HCT116 (cell line): ENCODE data around the gene ANKFN1.

ENCODE experiments used
- CEBPB ChIP-seq: IDR thresholded peaks from 2 replicates; pipeline ENCODE4 v1.6.1; 2012; ENCODE audit warnings: low read depth
- CTCF ChIP-seq, 3 experiments: fragments of 200-600 bp in 1 of 3; sonication (generic) in 1 of 3; IDR thresholded peaks in 2 of 3; conservative IDR thresholded peaks in 1 of 3; 2 replicates each; pipeline ENCODE4 v1.5.1; 2012 to 2017; ENCODE audit warnings: low read depth in 2 of 3, low read length in 2 of 3, antibody characterized with exemption in 1 of 3, borderline replicate concordance in 1 of 3, control low read depth in 1 of 3, mild to moderate bottlenecking in 1 of 3, mixed read lengths in 1 of 3, mixed run types in 1 of 3, moderate library complexity in 1 of 3; ENCODE audit not compliant: insufficient read depth in 1 of 3
- EZH2 ChIP-seq: fragments of 200-600 bp; sonication (generic); IDR thresholded peaks from 2 replicates; pipeline ENCODE4 v1.6.1; 2017; ENCODE audit warnings: antibody characterized with exemption, mixed run types
- EZH2phosphoT487 ChIP-seq: fragments of 200-600 bp; IDR thresholded peaks from 2 replicates; pipeline ENCODE4 v1.6.1; 2018; ENCODE audit warnings: antibody characterized with exemption, borderline replicate concordance
- FOSL1 ChIP-seq: IDR thresholded peaks from 2 replicates; pipeline ENCODE4 v1.6.1; 2012; ENCODE audit warnings: low read depth
- JUND ChIP-seq: IDR thresholded peaks from 2 replicates; pipeline ENCODE4 v1.6.1; 2012
- POLR2A ChIP-seq: IDR thresholded peaks from 2 replicates; pipeline ENCODE4 v1.7.0; 2011; ENCODE audit warnings: borderline replicate concordance; ENCODE audit not compliant: insufficient read depth, insufficient read length; ENCODE audit errors: extremely low read depth
- POLR2AphosphoS5 ChIP-seq: IDR thresholded peaks from 2 replicates; pipeline ENCODE4 v1.6.1; 2011; ENCODE audit warnings: mild to moderate bottlenecking, low read depth, low read length, moderate library complexity
- RAD21 ChIP-seq: IDR thresholded peaks from 2 replicates; pipeline ENCODE4 v1.6.1; 2012; ENCODE audit warnings: low read depth, mild to moderate bottlenecking
- REST ChIP-seq: IDR thresholded peaks from 2 replicates; pipeline ENCODE4 v1.6.1; 2012; ENCODE audit warnings: low read depth
- SIN3A ChIP-seq: IDR thresholded peaks from 2 replicates; pipeline ENCODE4 v1.6.1; 2012; ENCODE audit warnings: low read depth
- YY1 ChIP-seq: IDR thresholded peaks from 2 replicates; pipeline ENCODE4 v1.6.1; 2011; ENCODE audit warnings: low read length, low read depth, moderate library complexity, mild to moderate bottlenecking; ENCODE audit not compliant: insufficient replicate concordance; ENCODE audit errors: extremely low read depth
- TF ChIP-seq, protein P1 (sequence below): IDR thresholded peaks from 2 replicates; pipeline ENCODE4 v1.6.1; 2012
- TF ChIP-seq, protein P2 (sequence below): IDR thresholded peaks from 2 replicates; pipeline ENCODE4 v1.6.1; 2011; ENCODE audit warnings: mild to moderate bottlenecking, low read length, moderate library complexity; ENCODE audit not compliant: insufficient replicate concordance; ENCODE audit errors: extremely low read depth

GRCh38 chr17:56172517-56172982 is 19.3 kb downstream of the ANKFN1 start:
- no peak for TF ChIP-seq POLR2AphosphoS5
- no peak for TF ChIP-seq YY1
- TF ChIP-seq REST = no peak
- TF ChIP-seq EZH2 = no peak
- TF ChIP-seq CTCF (IDR thresholded peaks at IDR 0.05 in 2 of 3, conservative IDR thresholded peaks at IDR 0.05 in 1 of 3; ENCODE audit: borderline replicate concordance in 1 of 3, insufficient read depth in 1 of 3, low read depth in 2 of 3, low read length in 2 of 3) = no peak
- TF ChIP-seq, protein P1, sequence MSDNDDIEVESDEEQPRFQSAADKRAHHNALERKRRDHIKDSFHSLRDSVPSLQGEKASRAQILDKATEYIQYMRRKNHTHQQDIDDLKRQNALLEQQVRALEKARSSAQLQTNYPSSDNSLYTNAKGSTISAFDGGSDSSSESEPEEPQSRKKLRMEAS = no peak
- no peak for TF ChIP-seq JUND
- TF ChIP-seq POLR2A = no peak
- TF ChIP-seq RAD21 = no peak
- TF ChIP-seq EZH2phosphoT487 = no peak
- TF ChIP-seq, protein P2, sequence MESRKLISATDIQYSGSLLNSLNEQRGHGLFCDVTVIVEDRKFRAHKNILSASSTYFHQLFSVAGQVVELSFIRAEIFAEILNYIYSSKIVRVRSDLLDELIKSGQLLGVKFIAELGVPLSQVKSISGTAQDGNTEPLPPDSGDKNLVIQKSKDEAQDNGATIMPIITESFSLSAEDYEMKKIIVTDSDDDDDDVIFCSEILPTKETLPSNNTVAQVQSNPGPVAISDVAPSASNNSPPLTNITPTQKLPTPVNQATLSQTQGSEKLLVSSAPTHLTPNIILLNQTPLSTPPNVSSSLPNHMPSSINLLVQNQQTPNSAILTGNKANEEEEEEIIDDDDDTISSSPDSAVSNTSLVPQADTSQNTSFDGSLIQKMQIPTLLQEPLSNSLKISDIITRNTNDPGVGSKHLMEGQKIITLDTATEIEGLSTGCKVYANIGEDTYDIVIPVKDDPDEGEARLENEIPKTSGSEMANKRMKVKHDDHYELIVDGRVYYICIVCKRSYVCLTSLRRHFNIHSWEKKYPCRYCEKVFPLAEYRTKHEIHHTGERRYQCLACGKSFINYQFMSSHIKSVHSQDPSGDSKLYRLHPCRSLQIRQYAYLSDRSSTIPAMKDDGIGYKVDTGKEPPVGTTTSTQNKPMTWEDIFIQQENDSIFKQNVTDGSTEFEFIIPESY = no peak
- no peak for TF ChIP-seq CEBPB
- no peak for TF ChIP-seq FOSL1
- TF ChIP-seq SIN3A = no peak
